ENCODE results near the gene DPF1. TPM values are rescaled to one million over a fixed set of nuclear protein-coding genes. Genes with fewer than 3 reads are reported as not detected.

The DPF1 gene
- total RNA-seq, 1 donor from 2014 or later, result not detected

GRCh38 chr19:38168637-38169036 is 55.4 kb downstream of the DPF1 start:
- no peak for DNase-seq (ENCODE audit: low spot score)

DNA sequence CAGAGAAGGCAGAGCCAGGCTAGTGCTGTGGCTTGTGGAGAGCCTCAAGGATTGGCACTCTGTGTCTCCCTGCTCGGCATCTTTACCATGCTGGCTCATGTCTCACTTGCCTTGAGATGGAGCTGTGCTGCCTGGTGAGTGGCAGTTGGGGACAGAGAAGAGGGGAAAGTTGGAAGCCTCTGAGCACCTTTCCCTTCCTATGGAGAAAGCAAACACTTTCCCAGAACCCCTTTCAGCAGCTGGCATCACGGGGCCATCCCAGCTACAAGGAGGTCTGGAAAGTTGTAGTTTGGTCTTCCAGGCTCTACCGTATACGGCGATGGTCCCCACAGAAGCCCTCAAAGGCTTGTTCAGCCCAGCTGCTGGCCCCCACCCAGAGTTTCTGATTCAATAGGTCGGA is 58.7 kb downstream of the DPF1 start:
- DNase-seq (ENCODE audit: low spot score) (no peak), ATAC-seq (no peak)

More at GRCh38 chr19:38168637-38169036, 55.4 kb downstream of the DPF1 start:
- no peak for ATAC-seq

DNA sequence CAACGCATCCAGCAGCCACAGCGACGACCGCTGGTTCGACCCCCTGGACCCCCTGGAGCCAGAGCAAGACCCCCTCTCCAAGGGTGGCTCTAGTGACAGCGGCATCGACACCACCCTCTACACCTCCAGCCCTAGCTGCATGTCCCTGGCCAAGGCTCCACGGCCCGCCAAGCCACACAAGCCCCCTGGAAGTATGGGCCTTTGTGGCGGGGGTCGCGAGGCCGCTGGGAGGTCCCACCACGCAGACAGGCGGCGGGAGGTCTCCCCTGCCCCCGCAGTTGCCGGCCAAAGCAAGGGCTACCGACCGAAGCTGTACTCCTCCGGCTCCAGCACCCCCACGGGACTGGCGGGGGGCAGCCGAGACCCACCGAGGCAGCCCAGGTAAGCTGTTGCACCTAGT is 59.5 kb downstream of the DPF1 start:
- ATAC-seq (no peak), DNase-seq (ENCODE audit: low spot score) (no peak)

DNA sequence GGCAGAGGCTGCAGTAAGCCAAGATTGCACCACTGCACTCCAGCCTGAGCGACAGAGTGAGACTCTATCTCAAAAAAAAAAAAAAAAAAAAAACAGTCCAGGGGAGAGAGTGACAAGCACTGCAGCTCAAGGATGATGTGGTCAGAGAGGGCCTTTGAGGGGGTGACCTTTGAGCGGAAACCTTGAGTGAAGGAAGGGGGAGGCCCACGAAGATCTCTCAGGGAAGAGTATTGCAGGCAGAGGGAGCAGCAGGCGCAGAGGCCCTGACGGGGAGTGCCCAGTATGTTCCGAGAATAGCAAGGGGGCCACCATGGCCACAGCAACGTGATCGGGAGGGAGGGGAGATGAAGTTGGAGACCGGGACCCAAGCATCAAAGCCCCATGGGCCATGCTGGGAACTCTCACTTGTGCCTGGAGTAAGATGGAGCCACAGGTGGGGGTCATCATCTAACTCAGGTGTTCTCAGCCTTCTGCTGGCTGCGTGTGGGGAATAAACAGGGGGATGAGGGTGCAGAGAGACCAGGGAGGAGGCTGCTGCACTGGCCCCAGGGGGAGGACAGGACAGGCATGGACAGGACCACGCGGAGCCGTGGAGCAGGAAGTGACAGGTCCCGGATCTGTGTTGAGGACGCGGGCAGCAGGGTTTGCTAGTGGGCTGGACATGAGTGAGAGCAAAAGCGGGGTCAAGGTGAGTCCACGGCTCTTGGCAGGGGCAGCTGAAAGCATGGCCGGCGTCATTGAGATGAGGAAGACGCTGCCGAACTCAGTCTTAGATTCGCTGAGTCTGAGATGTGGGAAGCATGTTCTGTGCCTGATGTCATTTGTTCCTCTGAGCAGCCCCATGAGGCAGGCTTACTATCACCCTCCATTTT is 60.4 kb downstream of the DPF1 start:
- ATAC-seq (no peak), DNase-seq (ENCODE audit: low spot score) (no peak)

- no peak for ATAC-seq
- no peak for DNase-seq (ENCODE audit: low spot score)
Observed at GRCh38 chr19:38162632-38163031, 61.4 kb downstream of the DPF1 start.

GRCh38 chr19:38162094-38162493 is 61.9 kb downstream of the DPF1 start:
- DNase-seq (ENCODE audit: low spot score) (no peak), ATAC-seq (no peak)

Other genes with a start within 250 kb of the DPF1 start
- gene PPP1R14A, start 32.2 kb upstream of the DPF1 start, total RNA-seq, result 3.9 TPM
- 7.3 TPM for gene SPINT2, start 40.4 kb upstream of the DPF1 start, total RNA-seq
- 0.40 TPM for gene C19orf33, start 80.0 kb upstream of the DPF1 start, total RNA-seq
- 41.7 TPM for gene YIF1B, start 91.7 kb upstream of the DPF1 start, total RNA-seq
- 1.4 TPM for gene KCNK6, start 95.6 kb upstream of the DPF1 start, total RNA-seq
- 4.0 TPM for gene CATSPERG, start 111.6 kb upstream of the DPF1 start, total RNA-seq
- 62.5 TPM for gene PSMD8, start 150.3 kb upstream of the DPF1 start, total RNA-seq
- not detected for gene GGN, start 163.8 kb upstream of the DPF1 start, total RNA-seq
- 0.30 TPM for gene SPRED3, start 164.5 kb upstream of the DPF1 start, total RNA-seq
- 8.7 TPM for gene FAM98C, start 178.9 kb upstream of the DPF1 start, total RNA-seq
- gene RASGRP4, start 202.0 kb upstream of the DPF1 start, total RNA-seq, result 1.0 TPM
- gene RYR1, start 209.5 kb upstream of the DPF1 start, total RNA-seq, result 0.68 TPM

Data from left lobe of liver (tissue), 2 donors.